Cardiac fibroblast (primary cell): ENCODE measurements around the gene NAV2.

Experiments used
- DNase-seq, 2 donors: peaks; one replicate each; pipeline versions ENCODE4 v3.0.0 to v3.0.0-alpha.2; 2010; ENCODE audit warnings: low read depth in 2 of 2
- H3K4me3 ChIP-seq, 2 donors: replicated peaks in 1 of 2; 1 replicate in 1 of 2; 2 replicates in 1 of 2; pipeline ENCODE4 v1.5.1; 2011; ENCODE audit warnings: low read depth in 2 of 2, low read length in 2 of 2, mild to moderate bottlenecking in 2 of 2, moderate library complexity in 1 of 2
- TF ChIP-seq, protein P1 (sequence below): IDR thresholded peaks from one replicate; pipeline ENCODE4 v1.5.1; 2011; ENCODE audit warnings: low read depth, mild to moderate bottlenecking, low read length, inconsistent platforms

NAV2 gene

DNA sequence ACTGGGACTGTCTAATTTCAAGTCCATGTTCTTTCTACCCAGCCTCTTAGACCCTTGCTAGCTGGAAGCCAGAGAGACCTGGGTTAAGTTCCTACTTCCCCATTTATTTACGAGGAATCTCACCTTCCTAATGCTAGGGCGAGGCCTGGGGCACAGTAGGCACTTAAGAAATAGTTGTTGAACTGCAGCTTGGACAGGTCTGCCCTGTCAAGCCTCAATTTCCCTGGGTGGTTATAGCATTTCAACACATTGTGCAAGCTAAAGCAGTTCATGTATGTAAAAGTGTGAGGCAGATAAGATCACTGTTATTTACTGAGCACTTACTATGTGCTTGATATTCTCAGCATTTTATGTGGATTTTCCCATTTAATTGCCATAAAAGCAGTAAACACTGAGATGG, 12.1 kb downstream of the NAV2 start:
- DNase-seq = no peak
- H3K4me3 ChIP-seq = no peak overlapping the region
- TF ChIP-seq, protein P1, sequence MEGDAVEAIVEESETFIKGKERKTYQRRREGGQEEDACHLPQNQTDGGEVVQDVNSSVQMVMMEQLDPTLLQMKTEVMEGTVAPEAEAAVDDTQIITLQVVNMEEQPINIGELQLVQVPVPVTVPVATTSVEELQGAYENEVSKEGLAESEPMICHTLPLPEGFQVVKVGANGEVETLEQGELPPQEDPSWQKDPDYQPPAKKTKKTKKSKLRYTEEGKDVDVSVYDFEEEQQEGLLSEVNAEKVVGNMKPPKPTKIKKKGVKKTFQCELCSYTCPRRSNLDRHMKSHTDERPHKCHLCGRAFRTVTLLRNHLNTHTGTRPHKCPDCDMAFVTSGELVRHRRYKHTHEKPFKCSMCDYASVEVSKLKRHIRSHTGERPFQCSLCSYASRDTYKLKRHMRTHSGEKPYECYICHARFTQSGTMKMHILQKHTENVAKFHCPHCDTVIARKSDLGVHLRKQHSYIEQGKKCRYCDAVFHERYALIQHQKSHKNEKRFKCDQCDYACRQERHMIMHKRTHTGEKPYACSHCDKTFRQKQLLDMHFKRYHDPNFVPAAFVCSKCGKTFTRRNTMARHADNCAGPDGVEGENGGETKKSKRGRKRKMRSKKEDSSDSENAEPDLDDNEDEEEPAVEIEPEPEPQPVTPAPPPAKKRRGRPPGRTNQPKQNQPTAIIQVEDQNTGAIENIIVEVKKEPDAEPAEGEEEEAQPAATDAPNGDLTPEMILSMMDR = no peak

DNA sequence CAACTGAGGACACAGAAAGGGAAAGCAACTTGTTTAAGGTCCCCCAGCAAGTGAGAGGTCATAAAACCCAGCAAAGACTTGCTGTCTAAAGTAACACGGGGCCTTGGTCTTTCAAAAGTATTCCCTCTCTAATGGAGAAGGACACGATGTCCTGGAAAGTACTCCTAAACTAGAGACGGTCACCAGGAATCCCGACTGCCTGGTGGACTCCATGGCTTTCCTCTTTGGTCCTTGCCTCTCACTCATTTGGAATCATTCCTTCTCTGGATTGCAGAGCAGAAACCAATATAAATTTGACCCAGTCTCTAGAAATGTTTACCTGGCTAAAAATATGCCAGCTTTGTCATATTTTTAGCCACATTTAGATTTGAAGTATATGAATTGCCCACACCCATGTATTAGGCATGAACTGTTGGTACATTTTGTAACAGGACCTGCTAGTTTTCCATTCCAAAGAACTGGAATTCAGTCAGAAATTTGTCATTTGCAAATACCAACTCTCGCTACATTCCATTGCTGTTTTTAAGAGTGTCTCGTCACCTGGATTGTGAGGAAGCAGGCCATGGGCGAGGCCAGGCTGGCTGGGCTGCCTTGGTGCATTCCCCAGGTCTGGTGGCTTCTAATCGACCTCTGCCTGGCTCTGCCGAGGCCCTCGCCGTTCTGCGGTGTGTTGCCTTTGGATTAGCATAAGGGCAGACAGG, 12.9 kb downstream of the NAV2 start:
- no peak overlapping the region for H3K4me3 ChIP-seq
- DNase-seq = no peak
- TF ChIP-seq, protein P1 = no peak

DNA sequence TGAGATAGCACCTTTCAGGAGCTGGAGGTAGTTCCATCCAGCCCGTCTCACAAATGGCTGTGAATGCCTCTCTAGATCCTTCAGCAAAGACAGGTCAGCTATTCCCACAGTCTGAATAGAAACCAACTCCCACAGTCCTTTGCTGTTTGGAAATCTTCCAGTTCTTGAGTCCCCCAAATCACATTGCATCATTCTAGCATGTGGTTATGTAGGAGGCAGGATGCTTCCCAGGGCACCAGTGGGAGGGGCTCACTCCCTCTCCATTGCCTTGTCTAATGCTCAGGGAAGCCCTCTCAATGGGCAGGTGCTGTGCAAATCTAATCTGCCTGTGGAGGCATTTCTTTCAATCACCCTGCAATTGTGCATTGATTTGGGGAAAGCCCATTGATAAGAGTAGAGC, 14.6 kb downstream of the NAV2 start:
- H3K4me3 ChIP-seq = no peak overlapping the region
- TF ChIP-seq, protein P1 = no peak
- DNase-seq = peak; percentile 75 to 86

DNA sequence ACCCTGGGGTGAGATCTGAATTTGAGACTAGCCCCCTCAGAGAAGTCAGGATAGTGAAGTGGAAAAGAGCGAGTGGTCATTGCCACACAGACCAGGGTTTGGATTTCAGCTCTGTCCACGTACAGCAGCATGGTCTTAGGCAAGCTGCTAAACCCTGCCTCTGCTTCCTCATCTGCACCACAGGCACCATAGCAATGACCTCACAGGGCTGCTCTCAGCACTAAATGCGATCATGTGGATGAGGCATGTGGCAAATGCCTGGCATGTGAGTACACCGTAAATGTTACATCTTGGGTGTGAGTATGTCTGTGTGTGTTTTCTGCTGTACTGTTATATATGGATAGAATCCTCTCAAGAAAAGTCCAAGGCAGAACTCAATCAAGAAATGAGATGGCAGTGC, 15.8 kb downstream of the NAV2 start:
- no peak overlapping the region for H3K4me3 ChIP-seq
- TF ChIP-seq, protein P1 = no peak
- peak; percentile 22 to 31 for DNase-seq

DNA sequence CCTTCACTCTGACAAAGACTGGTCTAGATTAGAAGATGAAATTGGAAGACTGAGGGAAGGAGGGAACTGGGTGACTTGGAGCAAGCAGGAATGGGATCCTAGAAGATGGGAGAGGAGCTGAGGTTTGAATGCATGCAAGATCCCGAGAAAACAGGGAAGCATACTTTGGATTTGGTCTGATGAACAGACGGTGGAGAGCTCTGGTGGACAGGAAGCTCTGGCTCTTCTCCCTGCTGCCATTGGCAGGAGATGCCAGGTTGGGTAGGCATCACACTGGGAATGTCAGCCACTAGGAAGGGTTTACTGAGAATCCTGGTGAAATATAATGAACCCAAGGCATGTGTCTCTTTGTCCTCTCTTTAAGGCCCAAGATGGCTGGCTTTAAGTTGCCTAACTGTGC, 16.5 kb downstream of the NAV2 start:
- DNase-seq = no peak
- no peak overlapping the region for H3K4me3 ChIP-seq
- TF ChIP-seq, protein P1 = no peak

DNA sequence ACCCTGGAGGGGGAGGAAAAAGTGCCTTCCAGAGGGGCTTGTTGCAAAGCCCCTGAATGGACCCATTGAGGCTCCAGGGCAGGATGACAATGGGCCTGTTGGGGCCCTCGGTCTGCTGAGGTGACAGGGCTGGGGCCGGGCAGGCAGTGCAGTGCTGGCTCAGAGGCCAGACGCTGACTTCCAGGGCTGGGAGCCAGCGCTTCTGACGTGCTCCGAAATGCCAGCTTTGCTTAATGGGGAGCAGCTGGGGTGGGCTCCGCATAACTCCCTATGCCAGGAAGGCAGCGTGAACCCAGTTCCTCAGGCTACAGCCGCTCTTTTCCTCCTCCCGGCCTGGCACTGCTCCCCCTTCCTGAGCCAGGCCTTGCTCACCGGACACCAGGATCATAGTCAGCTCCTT, 17.7 kb downstream of the NAV2 start:
- H3K4me3 ChIP-seq = no peak overlapping the region

More for the DNA sequence above, 17.7 kb downstream of the NAV2 start:
- TF ChIP-seq, protein P1 = no peak
- DNase-seq = no peak
